B cell (primary cell): ENCODE results near the gene LRP4. TPM values are rescaled to one million over a fixed set of nuclear protein-coding genes. Genes with fewer than 3 reads are reported as not detected.

Experiments used
- ATAC-seq: fragments of 200-7000 bp; cut with Tn5 transposase; one replicate; pipeline ENCODE4 v1.10.0; 2021; ENCODE audit warnings: low read depth, mild to moderate bottlenecking, moderate number of reproducible peaks, moderate library complexity
- CTCF ChIA-PET: fragments of 350-600 bp; sonication (Branson Sonifier 250); formaldehyde crosslinking; loops from one replicate; lab custom pipeline; 2021; ENCODE audit warnings: antibody characterized with exemption, inconsistent platforms; lab: Charles Lee
- POLR2A ChIA-PET: fragments of 350-600 bp; sonication (Branson Sonifier 250); formaldehyde crosslinking; loops from one replicate; lab custom pipeline; 2021; ENCODE audit warnings: antibody characterized with exemption; lab: Charles Lee
- DNase-seq: peaks from one replicate; pipeline ENCODE4 v3.0.0; 2013
- H2AFZ ChIP-seq: 2 replicates; pipeline ENCODE4 v1.6.1; 2012; ENCODE audit warnings: mild to moderate bottlenecking, low read depth, low read length; ENCODE audit not compliant: insufficient read depth, poor library complexity, severe bottlenecking
- H3K27ac ChIP-seq, 2 donors: 1 replicate in 1 of 2; 2 replicates in 1 of 2; pipeline ENCODE4 v1.5.1; 2012 to 2013; ENCODE audit warnings: low read length in 2 of 2, mild to moderate bottlenecking in 2 of 2, moderate library complexity in 1 of 2
- H3K27me3 ChIP-seq, 4 experiments: fragments of 200-600 bp in 1 of 4; sonication (generic) in 1 of 4; replicated peaks in 1 of 4; 1 replicate in 2 of 4; 2 replicates in 2 of 4; pipeline versions ENCODE4 v1.6.1 to v1.7.0; 2013 to 2016; ENCODE audit warnings: low read length in 3 of 4, mild to moderate bottlenecking in 2 of 4, mixed read lengths in 1 of 4, moderate library complexity in 1 of 4; ENCODE audit not compliant: insufficient read depth in 4 of 4, control insufficient read depth in 3 of 4; ENCODE audit errors: control extremely low read depth in 1 of 4
- H3K36me3 ChIP-seq, 2 experiments: replicated peaks in 1 of 2; 1 replicate in 1 of 2; 2 replicates in 1 of 2; pipeline versions ENCODE4 v1.6.1 to v1.7.1; 2013; ENCODE audit warnings: low read length in 1 of 2; ENCODE audit not compliant: insufficient read depth in 2 of 2, control insufficient read depth in 1 of 2; ENCODE audit errors: control extremely low read depth in 1 of 2, extremely low read depth in 1 of 2
- H3K4me1 ChIP-seq, 2 donors: fragments of 200-600 bp in 1 of 2; sonication (generic) in 1 of 2; 1 replicate in 1 of 2; 2 replicates in 1 of 2; pipeline versions ENCODE4 v1.5.1 to v1.6.1; 2013 to 2017; ENCODE audit warnings: low read length in 2 of 2; ENCODE audit not compliant: control insufficient read depth in 2 of 2, insufficient read depth in 2 of 2
- H3K4me2 ChIP-seq: replicated peaks from 2 replicates; pipeline ENCODE3; 2012; ENCODE audit warnings: mild to moderate bottlenecking, low read depth, low read length; ENCODE audit not compliant: poor library complexity, severe bottlenecking
- H3K4me3 ChIP-seq, 5 experiments: fragments of 200-600 bp in 1 of 5; sonication (generic) in 1 of 5; 1 replicate in 3 of 5; 2 replicates in 2 of 5; pipeline versions ENCODE4 v1.5.1 to v1.7.0; 2011 to 2016; ENCODE audit warnings: low read length in 4 of 5, mild to moderate bottlenecking in 4 of 5, low read depth in 2 of 5, control low read depth in 1 of 5, moderate library complexity in 1 of 5; ENCODE audit not compliant: insufficient read depth in 1 of 5; ENCODE audit errors: control extremely low read depth in 1 of 5, extremely low read depth in 1 of 5
- H3K79me2 ChIP-seq: fragments of 200-600 bp; sonication (generic); one replicate; pipeline ENCODE4 v1.6.0; 2016; ENCODE audit warnings: low read length; ENCODE audit not compliant: control insufficient read depth, insufficient read depth
- H3K9ac ChIP-seq: fragments of 200-600 bp; sonication (generic); 2 replicates; pipeline ENCODE4 v1.6.1; 2017; ENCODE audit warnings: mild to moderate bottlenecking, low read length, moderate library complexity
- H3K9me3 ChIP-seq, 3 donors: one replicate each; pipeline versions ENCODE4 v1.6.1 to v1.7.1; 2013; ENCODE audit warnings: low read length in 2 of 3; ENCODE audit not compliant: control insufficient read depth in 2 of 3, insufficient read depth in 1 of 3; ENCODE audit errors: control extremely low read depth in 1 of 3
- H4K20me1 ChIP-seq: 2 replicates; pipeline ENCODE4 v1.6.0; 2012; ENCODE audit warnings: mild to moderate bottlenecking, low read length; ENCODE audit not compliant: insufficient read depth, control insufficient read depth, poor library complexity, severe bottlenecking
- H3K27ac Mint-ChIP-seq: one replicate; pipeline ENCODE4 v1.8.0; 2021; ENCODE audit warnings: mixed read lengths
- H3K27me3 Mint-ChIP-seq: one replicate; pipeline ENCODE4 v1.8.0; 2021; ENCODE audit warnings: mixed read lengths
- H3K4me1 Mint-ChIP-seq: one replicate; pipeline ENCODE4 v1.8.0; 2021; ENCODE audit warnings: mixed read lengths
- H3K4me3 Mint-ChIP-seq: one replicate; pipeline ENCODE4 v1.8.0; 2021; ENCODE audit warnings: mixed read lengths
- H3K9me3 Mint-ChIP-seq: one replicate; pipeline ENCODE4 v1.8.0; 2022; ENCODE audit warnings: mixed read lengths; ENCODE audit not compliant: insufficient read depth
- EZH2 ChIP-seq: IDR thresholded peaks from 2 replicates; pipeline ENCODE4 v1.6.1; 2012; ENCODE audit warnings: borderline replicate concordance, low read depth, mild to moderate bottlenecking, moderate library complexity, low read length; ENCODE audit not compliant: insufficient read depth, poor library complexity, severe bottlenecking
- WGBS: methylation state at CpG from one replicate; pipeline ENCODE4 v1.1.5; 2013; ENCODE audit warnings: missing lambda C conversion rate; ENCODE audit not compliant: insufficient coverage; 5-methylcytosine and 5-hydroxymethylcytosine counted together
- intact Hi-C: fragments of 100-400 bp; cut with micrococcal nuclease; formaldehyde crosslinking; loops from one replicate; pipeline ENCODE4 v1.10.0; 2022
- polyA plus RNA-seq: library from polyadenylated mRNA; depleted of rRNA; stranded (reverse); fragments of >200 nt; gene quantifications from 2 replicates; pipeline ENCODE4 v1.2.3, GENCODE V29; 2012
- total RNA-seq, 2 donors: library from RNA; stranded (reverse); fragments of 120-200 nt in 1 of 2; gene quantifications; 1 replicate in 1 of 2; 2 replicates in 1 of 2; pipeline versions ENCODE4 v1.2.3 to v1.2.4, GENCODE V29; 2013 to 2022
- TF ChIP-seq, protein P1 (sequence below): fragments of 200-600 bp; IDR thresholded peaks from one replicate; pipeline ENCODE4 v1.8.0; 2022; ENCODE audit warnings: antibody characterized with exemption, mild to moderate bottlenecking

The LRP4 gene
- total and polyA plus RNA-seq, 2 donors (not counting 1 experiment from before 2014, with no cell fraction given), result not detected

DNA sequence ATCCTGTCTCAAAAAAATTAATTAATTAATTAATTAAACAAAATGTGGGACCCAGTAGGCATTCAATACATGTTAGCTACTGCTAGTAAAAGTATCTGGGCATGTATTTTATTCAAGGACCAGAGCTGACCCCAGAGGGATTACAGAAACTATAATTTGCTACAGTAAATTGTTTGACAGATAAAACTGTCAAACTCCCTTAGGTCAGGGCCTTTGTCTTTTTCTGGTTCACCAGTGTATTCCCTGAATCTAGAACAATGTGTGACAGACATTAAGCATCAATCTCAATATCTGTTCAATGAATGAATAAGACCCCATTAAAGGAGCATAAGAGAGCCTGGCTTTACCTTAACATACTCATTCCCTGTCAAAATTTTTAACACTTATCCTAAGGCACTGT lies 78.2 kb downstream of the LRP4 start:
- ATAC-seq, result no peak
- peaks cover 99% of the 10 kb centered on the region for H3K79me2 ChIP-seq
- H3K36me3 ChIP-seq, result no peaks in the 10 kb centered on the region
- no peak overlapping the region for H3K27ac ChIP-seq
- no peak for DNase-seq
- H3K27ac Mint-ChIP-seq, result no peak overlapping the region
- no peak overlapping the region for H2AFZ ChIP-seq
- ChIA-PET CTCF (no interaction called here), POLR2A (no interaction called here)
- no peak overlapping the region for H3K4me2 ChIP-seq
- H3K9me3 ChIP-seq, result no peaks in the 10 kb centered on the region
- H3K4me3 Mint-ChIP-seq, result no peak overlapping the region
- H3K9me3 Mint-ChIP-seq, result no peaks in the 10 kb centered on the region
- H3K4me3 ChIP-seq, result no peak overlapping the region
- no peaks in the 10 kb centered on the region for H3K27me3 Mint-ChIP-seq
- peaks cover 34% of the 10 kb centered on the region for H4K20me1 ChIP-seq
- no peak overlapping the region for H3K9ac ChIP-seq
- no peaks in the 10 kb centered on the region for H3K27me3 ChIP-seq
- TF ChIP-seq, protein P1, sequence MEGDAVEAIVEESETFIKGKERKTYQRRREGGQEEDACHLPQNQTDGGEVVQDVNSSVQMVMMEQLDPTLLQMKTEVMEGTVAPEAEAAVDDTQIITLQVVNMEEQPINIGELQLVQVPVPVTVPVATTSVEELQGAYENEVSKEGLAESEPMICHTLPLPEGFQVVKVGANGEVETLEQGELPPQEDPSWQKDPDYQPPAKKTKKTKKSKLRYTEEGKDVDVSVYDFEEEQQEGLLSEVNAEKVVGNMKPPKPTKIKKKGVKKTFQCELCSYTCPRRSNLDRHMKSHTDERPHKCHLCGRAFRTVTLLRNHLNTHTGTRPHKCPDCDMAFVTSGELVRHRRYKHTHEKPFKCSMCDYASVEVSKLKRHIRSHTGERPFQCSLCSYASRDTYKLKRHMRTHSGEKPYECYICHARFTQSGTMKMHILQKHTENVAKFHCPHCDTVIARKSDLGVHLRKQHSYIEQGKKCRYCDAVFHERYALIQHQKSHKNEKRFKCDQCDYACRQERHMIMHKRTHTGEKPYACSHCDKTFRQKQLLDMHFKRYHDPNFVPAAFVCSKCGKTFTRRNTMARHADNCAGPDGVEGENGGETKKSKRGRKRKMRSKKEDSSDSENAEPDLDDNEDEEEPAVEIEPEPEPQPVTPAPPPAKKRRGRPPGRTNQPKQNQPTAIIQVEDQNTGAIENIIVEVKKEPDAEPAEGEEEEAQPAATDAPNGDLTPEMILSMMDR, result no peak
- TF ChIP-seq EZH2, result no peak
- H3K4me1 ChIP-seq, result peaks cover 4 to 6% of the 10 kb centered on the region in 2 donors
- intact Hi-C loops, result no loop called here
- peaks cover 27% of the 10 kb centered on the region for H3K4me1 Mint-ChIP-seq

DNA sequence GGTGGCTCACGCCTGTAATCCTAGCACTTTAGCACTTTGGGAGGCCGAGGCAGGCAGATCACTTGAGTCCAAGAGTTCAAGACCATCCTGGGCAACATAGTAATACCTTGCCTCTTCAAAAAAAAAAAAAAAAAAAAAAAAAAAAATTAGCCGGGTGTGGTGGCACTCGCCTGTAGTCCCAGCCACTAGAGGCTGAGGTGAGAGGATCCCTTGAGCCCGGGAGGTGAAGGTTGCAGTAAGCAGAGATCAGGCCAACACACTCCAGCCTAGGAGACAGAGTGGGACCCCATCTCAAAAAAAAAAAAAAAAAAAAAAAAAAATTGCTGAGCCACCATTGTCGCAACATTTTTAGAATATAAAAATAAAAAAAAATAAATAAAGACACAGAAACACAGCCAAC lies 79.8 kb downstream of the LRP4 start:
- H3K9me3 Mint-ChIP-seq, result no peaks in the 10 kb centered on the region
- no peak overlapping the region for H2AFZ ChIP-seq
- H3K9me3 ChIP-seq, result no peaks in the 10 kb centered on the region
- H3K4me1 ChIP-seq, result no peaks in the 10 kb centered on the region
- POLR2A ChIA-PET, result no interaction called here
- H3K4me2 ChIP-seq, result no peak overlapping the region
- no peak for ATAC-seq
- no peak overlapping the region for H3K27ac Mint-ChIP-seq
- H3K36me3 ChIP-seq, result no peaks in the 10 kb centered on the region
- TF ChIP-seq, protein P1, result no peak
- TF ChIP-seq EZH2, result no peak
- H3K27ac ChIP-seq, result no peak overlapping the region
- H3K4me3 Mint-ChIP-seq, result no peak overlapping the region
- intact Hi-C loops, result no loop called here
- H3K27me3 ChIP-seq, result no peaks in the 10 kb centered on the region
- peaks cover 34% of the 10 kb centered on the region for H4K20me1 ChIP-seq
- CTCF ChIA-PET, result no interaction called here
- no peak overlapping the region for H3K9ac ChIP-seq
- peaks cover 17% of the 10 kb centered on the region for H3K4me1 Mint-ChIP-seq
- H3K27me3 Mint-ChIP-seq, result no peaks in the 10 kb centered on the region
- peaks cover 99% of the 10 kb centered on the region for H3K79me2 ChIP-seq
- WGBS, result 92% methylated on average over 2 of the region's 6 CpGs
- DNase-seq, result no peak
- no peak overlapping the region for H3K4me3 ChIP-seq
